IMR-90 (cell line): Measurements from ENCODE around the gene BTAF1. TPM values are rescaled to one million over a fixed set of nuclear protein-coding genes. Genes with fewer than 3 reads are reported as not detected.

ENCODE experiments used
- ATAC-seq: fragments of 200-7000 bp; cut with Tn5 transposase; 2 replicates; pipeline ENCODE4 v1.9.1; 2020; ENCODE audit warnings: low read depth, mild to moderate bottlenecking, moderate library complexity
- BruUV-seq: library from RNA; stranded (reverse); fragments of 400-500 nt; replicated peaks from 2 replicates; lab custom pipeline; 2021; lab: Mats Ljungman, UMichigan
- CTCF ChIA-PET: fragments of 300-600 bp; formaldehyde crosslinking; extraction: SDS; loops from one replicate; lab custom pipeline; 2021; ENCODE audit warnings: antibody characterized with exemption; lab: Yijun Ruan, JAX
- POLR2A ChIA-PET: fragments of 300-600 bp; sonication (Branson Sonifier 250); formaldehyde crosslinking; loops from one replicate; lab custom pipeline; 2022; ENCODE audit warnings: antibody characterized with exemption; ENCODE audit not compliant: unreplicated experiment; lab: Charles Lee
- DNase-seq: peaks from one replicate; pipeline ENCODE4 v3.0.0; 2013
- H2AFZ ChIP-seq: replicated peaks from 2 replicates; pipeline ENCODE3; 2013; ENCODE audit warnings: low read length, mild to moderate bottlenecking; ENCODE audit not compliant: poor library complexity
- H2AK5ac ChIP-seq: 2 replicates; pipeline ENCODE4 v1.6.1; 2013; ENCODE audit warnings: low read depth, low read length, inconsistent platforms
- H2AK9ac ChIP-seq: replicated peaks from 2 replicates; pipeline ENCODE3; 2013; ENCODE audit warnings: mild to moderate bottlenecking, low read depth, low read length, moderate library complexity; ENCODE audit not compliant: poor library complexity
- H2BK120ac ChIP-seq: 2 replicates; pipeline ENCODE4 v1.6.1; 2013; ENCODE audit warnings: low read depth, low read length, inconsistent platforms
- H2BK15ac ChIP-seq: 3 replicates; pipeline ENCODE4 v1.6.1; 2013; ENCODE audit warnings: low read depth, low read length, inconsistent platforms
- H2BK20ac ChIP-seq: 2 replicates; pipeline ENCODE4 v1.6.1; 2013; ENCODE audit warnings: low read depth, mild to moderate bottlenecking, inconsistent platforms, low read length, moderate library complexity
- H2BK5ac ChIP-seq: 2 replicates; pipeline ENCODE4 v1.6.1; 2013; ENCODE audit warnings: mild to moderate bottlenecking, low read depth, low read length, inconsistent platforms; ENCODE audit not compliant: poor library complexity, severe bottlenecking
- H3K14ac ChIP-seq: replicated peaks from 2 replicates; pipeline ENCODE4 v1.6.1; 2013; ENCODE audit warnings: low read depth, low read length, inconsistent platforms
- H3K18ac ChIP-seq: 2 replicates; pipeline ENCODE4 v1.6.1; 2013; ENCODE audit warnings: low read depth, low read length, control low read depth
- H3K23ac ChIP-seq: 2 replicates; pipeline ENCODE4 v1.6.1; 2013; ENCODE audit warnings: low read depth, low read length, inconsistent platforms
- H3K27ac ChIP-seq: 2 replicates; pipeline ENCODE4 v1.5.1; 2013; ENCODE audit warnings: mild to moderate bottlenecking, control low read depth, low read length; ENCODE audit not compliant: insufficient read depth
- H3K27me3 ChIP-seq: 2 replicates; pipeline ENCODE4 v1.6.1; 2013; ENCODE audit warnings: low read length; ENCODE audit not compliant: control insufficient read depth, insufficient read depth
- H3K36me3 ChIP-seq: 2 replicates; pipeline ENCODE4 v1.6.1; 2013; ENCODE audit warnings: low read length, mixed read lengths; ENCODE audit not compliant: control insufficient read depth, insufficient read depth
- H3K4ac ChIP-seq: 2 replicates; pipeline ENCODE4 v1.6.1; 2013; ENCODE audit warnings: low read depth, low read length, inconsistent platforms
- H3K4me1 ChIP-seq: 2 replicates; pipeline ENCODE4 v1.6.1; 2013; ENCODE audit warnings: low read length, mixed read lengths; ENCODE audit not compliant: control insufficient read depth, insufficient read depth
- H3K4me2 ChIP-seq: 2 replicates; pipeline ENCODE4 v1.6.1; 2013; ENCODE audit warnings: low read depth, mild to moderate bottlenecking, control low read depth, low read length, moderate library complexity
- H3K4me3 ChIP-seq: 2 replicates; pipeline ENCODE4 v1.5.1; 2013; ENCODE audit warnings: low read depth, mild to moderate bottlenecking, control low read depth, low read length, moderate library complexity; ENCODE audit not compliant: insufficient read depth
- H3K56ac ChIP-seq: 2 replicates; pipeline ENCODE4 v1.6.1; 2013; ENCODE audit warnings: low read length, inconsistent platforms; ENCODE audit not compliant: insufficient read depth; ENCODE audit errors: extremely low read depth
- H3K79me1 ChIP-seq, 2 experiments: 2 replicates each; pipeline ENCODE4 v1.6.1; 2013; ENCODE audit warnings: low read length in 2 of 2, inconsistent platforms in 1 of 2, low read depth in 1 of 2
- H3K9ac ChIP-seq: 2 replicates; pipeline ENCODE4 v1.6.1; 2013; ENCODE audit warnings: low read depth, low read length, control low read depth
- H3K9me1 ChIP-seq: 2 replicates; pipeline ENCODE4 v1.6.1; 2013; ENCODE audit warnings: low read length, inconsistent platforms; ENCODE audit not compliant: insufficient read depth
- H3K9me3 ChIP-seq: 2 replicates; pipeline ENCODE4 v1.6.1; 2013; ENCODE audit warnings: low read length; ENCODE audit not compliant: control insufficient read depth, insufficient read depth
- H4K20me1 ChIP-seq: 2 replicates; pipeline ENCODE4 v1.6.1; 2013; ENCODE audit warnings: low read length, inconsistent platforms; ENCODE audit not compliant: insufficient read depth
- H4K5ac ChIP-seq: 2 replicates; pipeline ENCODE4 v1.6.1; 2013; ENCODE audit warnings: mild to moderate bottlenecking, low read depth, low read length, control low read depth
- H4K8ac ChIP-seq, 2 experiments: 2 replicates each; pipeline ENCODE4 v1.6.1; 2013; ENCODE audit warnings: low read depth in 2 of 2, low read length in 2 of 2, control low read depth in 1 of 2, inconsistent platforms in 1 of 2
- H4K91ac ChIP-seq: 2 replicates; pipeline ENCODE4 v1.6.1; 2013; ENCODE audit warnings: low read depth, low read length, inconsistent platforms; ENCODE audit not compliant: insufficient read depth
- BHLHE40 ChIP-seq: fragments of 150-350 bp; IDR thresholded peaks from 2 replicates; pipeline ENCODE4 v1.6.1; 2016; ENCODE audit warnings: mild to moderate bottlenecking, low read depth, low read length
- CEBPB ChIP-seq: IDR thresholded peaks from 2 replicates; pipeline ENCODE4 v1.6.1; 2012; ENCODE audit warnings: low read depth, low read length, improper control_type of control experiment
- CHD1 ChIP-seq: IDR thresholded peaks from 2 replicates; pipeline ENCODE4 v1.6.1; 2012; ENCODE audit warnings: low read depth, low read length, improper control_type of control experiment
- RAD21 ChIP-seq: IDR thresholded peaks from 2 replicates; pipeline ENCODE4 v1.6.1; 2012; ENCODE audit warnings: low read length, improper control_type of control experiment
- RCOR1 ChIP-seq: IDR thresholded peaks from 2 replicates; pipeline ENCODE4 v1.6.1; 2012; ENCODE audit warnings: mild to moderate bottlenecking, low read length, improper control_type of control experiment; ENCODE audit not compliant: insufficient replicate concordance
- RFX5 ChIP-seq: IDR thresholded peaks from 2 replicates; pipeline ENCODE4 v1.8.0; 2012; ENCODE audit warnings: low read depth, mild to moderate bottlenecking, low read length, moderate library complexity
- USF2 ChIP-seq: fragments of 150-350 bp; IDR thresholded peaks from 2 replicates; pipeline ENCODE4 v1.6.1; 2017; ENCODE audit warnings: mild to moderate bottlenecking, antibody characterized with exemption, low read length, low read depth
- WGBS, 2 experiments: methylation state at CpG; one replicate each; pipeline versions ENCODE4 v1.1.5 to v1.1.7; 2013; ENCODE audit warnings: missing lambda C conversion rate in 2 of 2; ENCODE audit not compliant: insufficient read length in 1 of 2; ENCODE audit errors: extremely low coverage in 2 of 2; 5-methylcytosine and 5-hydroxymethylcytosine counted together
- dilution Hi-C: fragments of 300-500 bp; cut with HindIII; formaldehyde crosslinking; loops from one replicate; pipeline ENCODE4 v1.14.3; 2018; ENCODE audit warnings: low sequenced_read_pairs; ENCODE audit not compliant: unreplicated experiment
- in situ Hi-C: fragments of 300-500 bp; cut with MboI; formaldehyde crosslinking; loops from 3 replicates; pipeline ENCODE4 v1.14.3; 2019; ENCODE audit warnings: low sequenced_read_pairs, inconsistent platforms, mixed read lengths
- intact Hi-C: fragments of 100-400 bp; cut with micrococcal nuclease; formaldehyde crosslinking; loops from 2 replicates; pipeline ENCODE4 v1.10.0; 2022
- polyA plus RNA-seq, 3 experiments: library from polyadenylated mRNA; depleted of rRNA; stranded (reverse); fragments of >200 nt; gene quantifications; 2 replicates each; pipeline ENCODE4 v1.2.3, GENCODE V29; 2012; ENCODE audit warnings: low replicate concordance in 1 of 3
- total RNA-seq: library from RNA; depleted of rRNA; stranded (reverse); fragments of >200 nt; gene quantifications from 2 replicates; pipeline ENCODE4 v1.2.3, GENCODE V29; 2012

The BTAF1 gene
- total and polyA plus RNA-seq, 2 of the 4 experiments (the other 2 are of a cell fraction), result 15.0 to 42.3 TPM

GRCh38 chr10:91880310-91880709 is 43.3 kb upstream of the BTAF1 start:
- no peak overlapping the region for H4K8ac ChIP-seq
- H4K91ac ChIP-seq, result no peak overlapping the region
- DNase-seq (no peak), ATAC-seq (peak; percentile 14; the same call in 1 of the 2 replicates)
- no CpG with 5 or more reads among the region's 3 CpGs for WGBS, 2 experiments
- no peak overlapping the region for H2AK9ac ChIP-seq
- no peaks in the 10 kb centered on the region; the same call in 1 of the 2 replicates for H3K27me3 ChIP-seq
- no peak overlapping the region for H3K23ac ChIP-seq
- POLR2A ChIA-PET, result no interaction called here
- no peak overlapping the region for H3K4ac ChIP-seq
- in situ Hi-C loops (no loop called here), dilution Hi-C loops (no loop called here), intact Hi-C loops (no loop called here)
- H2BK20ac ChIP-seq, result no peak overlapping the region
- no peaks in the 10 kb centered on the region for H3K36me3 ChIP-seq
- no peak overlapping the region for H2BK120ac ChIP-seq
- H2AFZ ChIP-seq, result peak overlapping the region; percentile 38
- H3K18ac ChIP-seq, result no peak overlapping the region
- no peak overlapping the region for H3K27ac ChIP-seq
- no peak for TF ChIP-seq USF2
- TF ChIP-seq RAD21, result no peak
- TF ChIP-seq RFX5, result no peak
- no peak for TF ChIP-seq BHLHE40
- TF ChIP-seq CHD1, result no peak
- no peak for TF ChIP-seq CEBPB
- TF ChIP-seq RCOR1, result no peak
- H3K56ac ChIP-seq, result no peak overlapping the region
- H3K9ac ChIP-seq, result no peak overlapping the region
- no peaks in the 10 kb centered on the region; the same call in 1 of the 2 replicates for H3K9me1 ChIP-seq
- CTCF ChIA-PET, result no interaction called here
- no peak overlapping the region for H2BK5ac ChIP-seq
- no peaks in the 10 kb centered on the region for H3K4me1 ChIP-seq
- no peak overlapping the region for H3K4me3 ChIP-seq
- no peaks in the 10 kb centered on the region for H3K79me1 ChIP-seq
- H2AK5ac ChIP-seq, result no peak overlapping the region
- no peak overlapping the region for H4K5ac ChIP-seq
- no peaks in the 10 kb centered on the region for H4K20me1 ChIP-seq
- no peaks in the 10 kb centered on the region; the same call in 1 of the 2 replicates for H3K9me3 ChIP-seq
- no peak overlapping the region for H2BK15ac ChIP-seq
- no peak overlapping the region for H3K14ac ChIP-seq
- no peak overlapping the region for H3K4me2 ChIP-seq
- no TSS peak for BruUV-seq
